GM19397 (cell line): ENCODE results near the gene ICE2.

Source experiments
- ATAC-seq: cut with Tn5 transposase; IDR thresholded peaks from one replicate; pipeline ENCODE4 v1.9.1; 2021; ENCODE audit warnings: mild to moderate bottlenecking, moderate library complexity; ENCODE audit not compliant: unreplicated experiment

ICE2 gene

DNA sequence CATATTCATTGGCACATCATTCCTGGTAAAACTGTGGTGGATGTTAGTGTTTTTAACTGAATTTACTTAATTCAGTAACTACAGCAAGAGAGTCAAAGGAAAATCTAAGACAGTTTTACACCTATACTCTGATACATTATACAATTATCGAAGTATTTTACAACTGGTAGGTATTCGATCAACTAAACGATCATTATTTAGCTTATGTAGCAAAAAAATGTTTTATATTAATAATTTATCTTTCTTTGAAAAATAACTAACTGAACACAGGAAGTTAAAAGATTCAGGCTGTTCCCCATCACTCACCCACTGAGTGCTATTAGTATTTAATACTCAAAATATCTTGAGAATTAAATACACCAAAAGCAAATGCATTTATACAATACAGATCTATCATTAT is 21.0 kb downstream of the ICE2 start:
- no peak for ATAC-seq

- no peak for ATAC-seq
Measured at GRCh38 chr15:60454824-60455223, 24.1 kb downstream of the ICE2 start.

GRCh38 chr15:60448668-60449360 is 30.1 kb downstream of the ICE2 start:
- no peak for ATAC-seq

DNA sequence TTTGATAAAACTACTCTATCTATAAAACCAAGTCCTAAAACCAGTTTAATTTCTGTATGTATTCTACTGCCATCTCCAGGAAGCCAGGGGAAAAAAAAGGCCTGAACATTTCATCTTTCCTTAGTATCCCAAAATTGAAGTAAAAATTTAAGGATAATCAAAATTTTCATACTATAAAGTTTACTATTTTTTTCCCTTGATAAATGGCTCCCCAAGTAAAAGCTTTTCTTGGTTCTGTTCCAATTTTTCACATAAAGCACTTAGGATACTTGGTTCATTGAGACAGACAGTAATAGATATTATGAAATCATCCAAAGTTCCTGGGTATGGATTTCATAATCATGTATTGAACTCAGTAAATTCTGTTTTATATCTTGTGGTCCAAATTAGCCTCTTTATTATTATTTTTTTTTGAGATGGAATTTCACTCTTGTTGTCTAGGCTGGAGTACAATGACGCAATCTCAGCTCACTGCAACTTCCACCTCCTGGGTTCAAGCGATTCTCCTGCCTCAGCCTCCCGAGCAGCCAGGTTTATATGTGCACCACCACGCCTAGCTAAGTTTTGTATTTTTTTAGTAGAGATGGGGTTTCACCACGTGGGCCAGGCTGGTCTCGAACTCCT is 34.5 kb downstream of the ICE2 start:
- no peak for ATAC-seq

DNA sequence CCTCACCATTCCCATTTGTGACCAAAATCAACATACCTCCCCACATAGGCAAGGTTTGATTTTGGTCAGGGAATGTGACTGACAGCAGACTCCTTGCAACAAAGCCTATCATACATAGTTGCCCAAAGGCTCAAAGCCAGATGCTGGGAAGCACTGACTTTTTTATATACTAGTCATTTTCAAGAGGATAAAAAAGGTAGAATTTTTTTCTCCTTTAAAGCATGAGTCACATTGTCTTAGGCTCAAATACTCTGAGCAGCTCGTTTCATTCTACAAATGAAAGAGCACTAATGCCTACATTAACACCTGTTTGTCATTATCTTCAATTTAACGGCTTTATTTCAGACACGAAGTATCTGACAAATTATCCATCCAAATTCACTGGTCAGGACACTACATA is 36.2 kb downstream of the ICE2 start:
- ATAC-seq, result no peak

- no peak for ATAC-seq
Measured at GRCh38 chr15:60442031-60442650, 36.8 kb downstream of the ICE2 start.

- ATAC-seq, result no peak
Measured at GRCh38 chr15:60441331-60441730, 37.6 kb downstream of the ICE2 start.

GRCh38 chr15:60438646-60439045 is 40.3 kb downstream of the ICE2 start:
- ATAC-seq, result no peak

GRCh38 chr15:60428935-60429334 is 50.0 kb downstream of the ICE2 start:
- no peak for ATAC-seq

GRCh38 chr15:60426870-60427508 is 52.0 kb downstream of the ICE2 start:
- ATAC-seq, result no peak

GRCh38 chr15:60425461-60425860 is 53.5 kb downstream of the ICE2 start:
- ATAC-seq, result no peak

DNA sequence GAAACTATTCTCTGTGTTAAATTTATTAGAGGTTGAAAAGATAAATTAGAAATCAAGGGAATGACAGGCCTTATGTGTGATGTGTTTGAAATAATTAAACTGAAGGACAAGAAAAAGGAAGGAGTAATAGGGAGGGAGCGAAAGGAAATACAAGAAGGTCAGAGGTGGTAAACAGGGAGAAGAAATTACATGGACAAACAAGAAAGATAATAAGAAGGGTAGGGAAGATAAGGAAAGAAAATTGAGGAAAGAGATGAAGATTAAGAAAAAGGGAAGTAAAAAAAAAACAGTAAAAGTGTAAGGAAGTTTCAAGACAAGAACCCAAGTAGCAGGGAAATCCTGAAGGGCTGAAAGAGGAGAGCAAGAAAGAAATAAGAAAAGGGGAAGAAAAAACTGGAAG is 54.9 kb downstream of the ICE2 start:
- ATAC-seq, result no peak

DNA sequence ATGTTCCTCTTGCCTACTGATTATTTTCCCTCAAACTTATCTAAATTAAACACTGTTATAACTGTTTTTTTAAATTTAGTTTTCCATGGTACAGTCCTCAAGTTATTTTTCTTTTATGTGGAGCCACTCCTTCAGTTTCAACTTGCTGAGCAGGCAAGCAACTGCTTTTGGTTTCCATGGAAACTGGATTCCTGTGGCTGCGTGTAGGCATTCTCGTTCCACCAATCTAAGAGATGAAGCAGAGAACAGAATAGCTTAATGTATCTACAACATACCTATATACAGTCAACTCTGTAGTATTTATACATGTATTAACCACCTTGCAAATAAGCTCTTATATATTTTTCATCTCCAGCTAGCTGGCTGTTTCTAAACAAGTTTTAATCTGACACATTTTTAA is 55.4 kb downstream of the ICE2 start:
- no peak for ATAC-seq

DNA sequence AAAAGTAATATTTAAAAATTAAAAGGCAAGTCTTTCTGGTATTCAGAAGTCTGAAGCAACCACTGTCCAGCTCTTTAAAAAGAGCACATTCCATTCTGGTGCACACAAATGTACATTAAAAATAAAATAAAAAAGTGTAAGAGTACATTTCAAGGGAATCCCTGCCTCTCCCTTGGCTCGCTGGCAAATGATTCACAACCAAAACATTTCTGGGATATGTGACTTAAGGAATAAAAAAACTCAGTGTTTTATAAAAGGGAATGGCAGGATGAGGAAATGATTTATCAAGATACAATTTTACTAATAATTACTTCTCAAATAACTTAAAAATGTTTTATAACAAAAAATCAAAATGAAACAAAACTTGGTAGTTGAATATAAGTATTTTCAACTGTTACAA is 57.4 kb downstream of the ICE2 start:
- no peak for ATAC-seq

DNA sequence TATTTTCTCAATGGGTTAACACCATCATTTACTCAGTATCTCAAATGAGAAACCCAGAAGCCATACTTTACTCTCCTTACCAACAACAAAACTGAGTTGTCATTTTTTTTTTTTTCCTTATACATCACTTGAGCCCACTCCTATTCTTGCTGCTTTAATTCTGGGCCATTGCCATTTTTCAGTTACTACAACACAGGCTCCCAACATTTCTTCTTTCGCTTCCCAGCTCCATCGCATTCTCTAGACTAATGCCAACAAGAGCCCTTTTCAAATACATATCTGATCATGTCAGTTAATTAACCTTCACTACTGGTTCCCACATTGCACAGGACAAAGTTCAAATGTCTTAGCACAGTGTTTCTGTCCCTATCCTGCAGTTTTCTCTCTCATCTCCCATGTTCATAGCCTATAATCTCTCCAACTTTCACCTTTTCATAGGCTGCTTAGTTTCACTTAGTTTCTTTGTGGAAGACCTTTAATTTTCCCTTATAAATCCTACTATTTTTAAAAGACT is 58.7 kb downstream of the ICE2 start:
- ATAC-seq, result no peak

GRCh38 chr15:60419753-60420152 is 59.2 kb downstream of the ICE2 start:
- ATAC-seq, result no peak

DNA sequence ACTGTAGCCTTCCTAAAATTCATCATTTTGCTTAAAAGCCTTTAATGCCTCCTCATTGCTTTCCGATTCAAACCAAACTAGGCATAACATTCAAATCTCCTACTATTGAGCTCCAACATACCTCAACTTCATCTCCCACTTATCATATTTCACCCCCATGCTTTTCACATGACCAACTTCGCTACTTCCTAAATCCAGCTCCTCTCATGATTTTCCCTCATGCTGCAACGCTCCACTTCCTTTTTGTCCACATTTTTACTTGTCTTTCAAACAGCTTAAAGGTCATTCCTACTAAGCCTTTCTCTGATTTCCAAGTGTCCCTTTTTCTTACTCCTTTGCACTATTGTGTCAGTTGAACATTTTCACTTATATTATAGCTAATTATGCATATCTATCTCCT is 60.8 kb downstream of the ICE2 start:
- no peak for ATAC-seq

DNA sequence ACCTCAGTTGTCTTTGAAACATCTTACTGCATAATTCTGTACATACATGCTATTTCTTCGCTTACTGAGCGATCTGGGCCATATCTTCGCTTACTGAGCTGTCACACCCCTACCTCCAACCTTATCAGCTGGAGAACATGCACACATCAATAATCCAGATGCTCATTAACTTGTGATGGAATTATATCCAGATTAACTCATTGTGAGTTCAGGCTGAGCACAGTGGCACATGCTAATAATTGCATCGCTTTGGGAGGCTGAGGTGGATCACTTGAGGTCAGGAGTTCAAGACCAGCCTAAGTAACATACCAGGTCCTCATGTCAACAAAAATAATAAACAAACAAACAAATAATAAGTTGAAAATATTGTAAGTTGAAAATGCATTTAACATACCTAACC is 61.8 kb downstream of the ICE2 start:
- no peak for ATAC-seq

DNA sequence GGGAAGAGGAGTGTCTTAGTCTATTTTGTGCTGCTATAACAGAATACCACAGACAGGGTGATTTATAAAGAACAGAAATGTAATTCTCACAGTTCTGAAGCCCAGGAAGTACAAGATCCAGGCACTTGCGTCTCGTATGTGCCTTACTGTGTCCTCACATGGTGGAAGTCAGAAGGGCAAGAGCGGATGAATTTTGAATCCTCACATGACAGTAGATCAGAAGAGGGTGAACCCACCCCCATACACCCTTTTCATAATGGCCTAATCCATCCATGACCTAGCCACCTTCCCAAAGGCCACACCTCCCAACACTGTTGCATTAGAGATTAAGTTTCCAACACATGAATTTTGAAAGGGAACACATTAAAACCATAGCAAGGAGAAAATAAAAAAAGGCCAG is 62.5 kb downstream of the ICE2 start:
- no peak for ATAC-seq

GRCh38 chr15:60414016-60414682 is 64.8 kb downstream of the ICE2 start:
- ATAC-seq, result no peak

DNA sequence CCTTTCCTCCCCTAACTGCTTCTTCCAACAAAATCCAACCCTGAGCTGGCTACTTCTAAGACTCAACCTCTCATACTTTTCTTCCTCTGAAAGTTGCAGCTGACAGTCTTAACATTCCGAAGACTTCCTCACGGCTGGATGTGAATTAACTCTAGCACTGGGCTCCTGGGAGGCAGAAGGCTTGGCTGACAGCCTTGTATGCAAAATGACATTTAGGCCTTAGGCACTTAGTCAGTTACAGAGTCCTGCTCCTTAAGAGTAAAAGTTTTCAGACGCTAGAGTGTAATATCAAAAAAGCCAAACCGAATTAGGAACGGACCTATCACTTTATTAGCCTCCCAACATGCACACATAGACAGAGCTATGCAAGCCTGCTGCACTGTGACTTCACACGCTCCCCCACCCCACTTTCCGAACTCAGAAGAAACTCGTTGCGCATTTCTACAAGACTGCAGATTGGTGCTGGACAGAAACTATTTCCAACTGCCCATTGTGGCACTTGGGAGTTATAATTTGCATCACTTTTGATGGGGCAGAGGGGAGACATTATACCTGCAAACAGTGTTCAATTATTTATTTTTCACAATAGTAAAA is 65.6 kb downstream of the ICE2 start:
- no peak for ATAC-seq
